HT1080 (cell line): ENCODE data around the gene RPS6KA3. TPM values are rescaled to one million over a fixed set of nuclear protein-coding genes. Genes with fewer than 3 reads are reported as not detected.
A peak's percentile ranks its signal among the peaks of the same experiment; 100 is the strongest.
"Not testable (repeated sequence)": the region's sequence is repeated elsewhere in the genome, so short reads cannot be mapped to it uniquely, and the experiment has no call there.

Source experiments
- DNase-seq: peaks from one replicate; pipeline ENCODE4 v3.0.0-alpha.2; 2015; ENCODE audit warnings: low read depth
- total RNA-seq: library from RNA; depleted of rRNA; stranded (reverse); fragments of >200 nt; shearing (Covaris generic); gene quantifications from 2 replicates; pipeline ENCODE4 v1.2.3, GENCODE V29; 2014

RPS6KA3 gene
- total RNA-seq, 1 experiment from 2014 or later = 24.4 TPM

DNA sequence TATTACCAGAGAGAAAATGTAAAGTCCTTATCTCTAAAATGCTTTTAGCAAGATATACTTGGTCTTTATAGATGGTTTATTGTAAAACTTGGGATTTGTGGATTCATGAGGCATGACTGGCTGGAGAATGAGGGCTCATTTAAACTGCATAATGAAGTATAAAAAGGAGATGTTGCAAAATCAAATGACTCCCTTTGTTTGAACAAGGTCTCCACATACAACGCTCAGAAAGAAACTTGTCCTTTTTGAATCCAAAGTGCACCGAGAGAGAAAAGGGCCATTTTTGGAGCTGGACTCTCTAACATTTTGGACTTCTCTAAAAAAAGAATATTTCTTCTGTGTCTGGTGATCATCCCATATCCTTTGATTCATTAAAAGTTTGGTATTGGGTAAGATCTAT, 117.4 kb downstream of the RPS6KA3 start:
- no peak for DNase-seq

DNA sequence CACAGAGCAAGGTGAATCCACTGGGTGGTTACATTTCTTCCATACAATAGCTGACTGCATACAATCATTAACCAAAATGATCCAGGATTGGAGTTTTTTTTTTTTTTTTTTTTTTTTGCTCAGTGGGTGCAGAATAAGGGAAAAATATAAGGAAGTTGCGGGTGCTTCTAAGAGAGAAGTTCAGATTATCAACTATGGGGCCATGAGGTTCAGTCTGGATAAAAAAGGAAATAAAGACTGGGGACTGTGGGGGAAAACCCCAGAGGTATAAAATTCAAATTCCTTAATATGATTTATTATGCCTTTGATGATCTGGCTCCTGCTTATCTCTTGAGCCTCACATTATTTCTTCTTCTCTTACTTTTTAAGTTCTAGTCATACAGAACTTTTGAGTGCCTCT, 119.1 kb downstream of the RPS6KA3 start:
- no peak for DNase-seq

DNA sequence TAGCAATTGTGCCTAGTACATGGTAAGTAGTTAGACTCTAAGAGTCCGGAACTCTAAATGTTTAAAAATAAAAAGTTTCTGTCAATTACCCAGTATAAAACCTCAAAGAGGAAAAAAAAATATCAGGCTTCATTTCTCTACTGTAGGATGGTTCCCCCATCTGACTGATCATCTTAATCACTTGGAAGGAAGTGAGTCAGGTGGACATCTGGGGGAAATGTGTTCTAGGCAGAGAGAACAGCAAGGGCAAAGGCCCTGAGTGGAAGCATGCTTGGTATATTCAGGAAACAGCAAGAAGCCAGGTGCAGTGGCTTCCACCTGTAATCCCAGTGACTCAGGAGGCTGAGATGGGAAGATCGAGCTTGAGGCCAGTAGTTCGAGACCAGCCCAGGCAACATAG, 122.2 kb downstream of the RPS6KA3 start:
- peak; percentile 89 for DNase-seq

DNA sequence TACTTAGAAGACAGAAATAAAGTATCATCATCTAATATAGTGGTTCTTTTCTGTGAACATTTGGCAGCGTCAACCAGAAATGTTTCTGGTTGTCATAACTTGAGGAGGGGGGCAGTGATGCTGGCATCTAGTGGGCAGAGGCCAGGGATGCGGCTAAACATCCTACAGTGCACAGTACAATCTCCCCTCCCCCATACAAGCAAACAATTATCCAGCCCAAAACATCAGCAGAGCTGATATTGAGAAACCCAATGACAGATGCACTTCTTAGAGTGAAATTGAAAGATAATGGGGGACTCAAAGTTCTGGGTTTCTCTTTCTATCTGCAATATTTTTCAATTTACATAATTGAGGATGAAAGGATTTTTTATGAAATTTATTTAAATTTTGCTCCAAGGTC, 123.1 kb downstream of the RPS6KA3 start:
- DNase-seq = no peak

DNA sequence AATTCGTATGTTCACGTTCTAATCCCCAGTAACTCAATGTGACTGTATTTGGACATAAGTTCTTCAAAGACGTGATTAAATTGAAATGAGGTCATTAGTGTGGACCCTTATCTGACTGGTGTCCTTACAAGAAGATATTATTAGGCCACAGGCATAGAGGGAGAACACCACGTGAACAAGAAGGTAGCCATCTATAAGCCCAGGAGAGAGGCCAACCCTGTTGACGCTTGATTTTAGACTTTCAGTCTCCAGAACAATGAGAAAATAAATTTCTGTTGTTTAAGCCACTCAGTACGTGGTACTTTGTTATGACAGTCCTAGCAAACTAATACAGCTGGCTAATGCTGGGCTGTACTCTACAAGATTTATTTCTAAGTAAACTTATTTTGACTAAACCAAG, 123.6 kb downstream of the RPS6KA3 start:
- no peak for DNase-seq

DNA sequence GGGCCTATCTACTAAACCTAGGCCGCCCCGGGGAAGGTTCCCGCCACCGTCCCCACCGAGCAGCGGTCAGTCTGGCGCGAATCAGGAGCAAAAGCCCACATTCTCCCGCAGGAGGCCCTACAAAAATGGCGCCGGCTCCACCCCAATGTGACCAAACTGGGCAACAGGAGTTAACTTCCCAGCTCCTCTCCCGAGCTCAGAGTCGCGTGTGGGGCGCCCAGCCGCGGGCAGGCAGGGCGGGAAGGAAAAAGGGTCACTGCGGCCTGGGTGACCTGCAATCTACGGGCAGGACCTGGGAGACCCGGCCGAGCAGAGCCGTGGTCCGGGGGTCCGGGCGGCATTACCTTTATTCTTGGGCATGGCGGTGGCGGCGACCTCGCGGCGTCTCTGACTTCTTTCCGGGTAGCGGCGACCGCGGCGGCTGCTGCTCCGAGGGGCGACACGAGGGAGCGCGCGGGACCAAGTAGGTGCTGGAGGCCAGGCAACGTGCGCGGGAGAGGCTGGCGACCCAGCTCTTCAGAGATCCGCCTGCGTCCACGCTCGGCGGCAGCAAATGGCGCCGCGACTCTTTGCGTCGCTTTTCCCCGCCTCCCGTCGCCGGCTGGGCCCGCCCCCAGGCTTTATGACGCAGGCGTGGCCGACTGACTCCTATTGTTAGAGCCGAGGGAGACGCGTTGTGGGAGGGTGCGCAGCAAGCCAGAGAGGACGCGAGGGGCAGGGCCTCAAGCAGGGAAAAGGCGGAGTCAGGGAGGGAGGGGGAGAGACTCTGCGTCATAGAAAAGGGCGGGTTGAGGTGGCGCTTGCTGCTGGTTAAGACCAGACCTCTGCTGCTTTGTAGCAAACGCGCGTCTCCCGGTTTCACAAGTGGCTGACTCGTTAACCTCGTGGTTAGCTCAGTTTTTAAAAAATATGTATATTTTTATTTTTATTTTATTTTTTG, 125.2 kb downstream of the RPS6KA3 start, which contains the start of gene EIF1AX:
Gene EIF1AX (minus strand): TSS at position 558 of the 940 bp plus-strand sequence. CDS start 198 bp downstream, at position 360.
- peak; percentile 96 for DNase-seq

DNA sequence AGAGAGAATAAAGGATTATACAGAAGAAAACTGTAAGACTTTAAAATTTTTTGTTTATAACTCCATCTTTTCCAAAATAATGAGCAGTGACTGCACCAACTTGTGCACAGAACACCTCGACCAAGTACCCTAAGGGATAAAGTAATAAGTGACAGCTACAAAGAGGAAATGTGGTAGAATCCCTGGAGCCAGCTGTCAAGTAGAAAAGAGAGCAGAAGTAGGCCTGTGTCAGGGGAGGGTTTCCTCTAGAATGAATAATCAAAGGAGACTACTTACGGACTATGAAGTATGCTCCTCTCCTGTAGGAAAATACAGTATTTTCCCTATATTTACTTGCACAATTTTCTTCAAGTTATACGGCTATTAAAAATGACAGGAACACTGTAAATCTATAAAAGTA, 126.3 kb downstream of the RPS6KA3 start:
- no peak for DNase-seq

DNA sequence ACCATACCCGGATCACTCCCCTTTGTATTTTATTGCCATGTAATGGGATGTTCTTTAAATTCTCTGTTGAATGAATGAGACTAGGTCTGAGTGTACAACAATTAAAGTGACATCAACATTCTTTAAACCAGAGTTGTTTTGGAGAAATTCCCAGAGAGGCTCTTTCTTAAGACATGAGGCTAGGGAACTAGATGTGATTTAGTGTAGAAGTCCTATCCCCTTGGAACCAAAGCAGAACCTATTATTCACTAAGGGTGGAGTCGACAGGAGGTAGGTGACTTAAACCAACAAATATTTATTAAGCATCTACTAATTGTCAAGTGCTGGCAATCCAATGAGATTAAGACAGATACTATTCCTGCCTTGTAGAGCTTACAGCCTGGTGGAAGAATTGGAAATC, 126.7 kb downstream of the RPS6KA3 start:
- DNase-seq = no peak

DNA sequence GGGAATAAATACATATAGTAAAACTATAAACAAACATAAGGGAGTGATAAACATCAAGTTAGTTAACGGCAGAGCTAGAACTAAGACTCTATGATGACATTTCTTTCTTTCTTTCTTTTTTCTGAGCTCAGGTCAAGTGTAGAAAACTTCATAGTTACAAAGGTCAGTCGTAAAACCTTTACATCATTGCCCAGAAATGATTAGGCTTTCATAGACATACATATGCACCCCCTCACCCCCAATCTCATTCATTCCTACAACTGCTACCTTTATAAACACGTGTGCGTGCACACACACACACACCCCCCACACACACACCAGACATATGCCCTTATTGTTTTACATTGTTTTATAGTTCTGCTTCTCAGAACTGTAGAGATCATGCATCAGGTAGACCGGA, 130.8 kb downstream of the RPS6KA3 start:
- no peak for DNase-seq

DNA sequence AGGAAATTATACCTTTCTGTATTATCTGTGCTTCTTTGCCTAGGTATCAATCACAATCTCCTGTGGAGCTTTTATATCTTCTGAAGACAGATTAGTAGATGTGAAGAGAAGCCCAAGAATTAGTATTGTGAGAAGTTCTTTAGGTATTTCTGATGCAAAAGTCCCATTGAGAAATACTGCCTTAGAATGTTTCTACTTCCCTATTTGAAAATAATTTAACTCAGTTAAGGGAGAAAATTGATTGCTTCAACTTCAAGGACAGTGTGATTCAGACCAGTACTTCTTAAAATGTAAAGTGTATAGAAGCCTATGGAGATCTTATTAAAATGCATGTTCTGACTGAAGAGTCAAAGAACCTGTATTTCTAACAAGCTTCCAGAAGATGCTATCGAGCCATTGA, 134.0 kb downstream of the RPS6KA3 start:
- no peak for DNase-seq

DNA sequence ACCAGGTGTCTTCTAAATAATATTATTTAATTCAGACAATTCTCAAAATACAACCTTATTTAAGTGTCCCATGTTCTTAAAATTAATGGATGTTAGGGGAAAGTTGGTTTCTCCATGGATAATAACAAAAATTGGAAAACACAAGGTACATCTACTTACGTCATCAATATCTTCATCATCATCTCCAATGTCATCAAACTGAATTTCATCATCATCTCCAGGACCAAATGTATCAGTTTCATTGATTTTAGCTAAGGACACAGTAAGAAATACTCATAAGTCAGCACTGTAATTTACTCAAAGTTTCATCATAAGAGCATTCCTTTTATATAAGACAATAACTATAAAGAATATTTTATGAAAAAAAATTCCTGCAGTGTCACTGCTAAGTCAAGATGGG, 136.4 kb downstream of the RPS6KA3 start:
- no peak for DNase-seq

DNA sequence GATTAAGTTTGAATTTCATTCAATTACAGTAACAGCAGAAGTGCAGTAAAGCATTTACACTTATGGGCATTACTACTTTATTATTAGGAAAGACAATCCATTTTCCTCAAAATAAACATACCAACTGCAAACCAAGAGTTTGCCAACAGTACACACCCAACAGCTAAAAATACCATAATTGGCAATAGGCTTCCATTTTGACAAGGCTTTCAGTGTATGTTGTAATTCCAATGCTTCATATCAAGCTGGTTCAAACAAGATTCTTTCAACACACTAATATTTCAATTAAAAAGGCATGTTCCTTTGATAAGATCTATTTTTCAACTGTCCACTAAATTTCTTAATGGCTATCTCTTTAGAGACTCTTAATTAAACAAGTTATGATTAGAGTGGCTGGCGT, 137.2 kb downstream of the RPS6KA3 start:
- DNase-seq = no peak

DNA sequence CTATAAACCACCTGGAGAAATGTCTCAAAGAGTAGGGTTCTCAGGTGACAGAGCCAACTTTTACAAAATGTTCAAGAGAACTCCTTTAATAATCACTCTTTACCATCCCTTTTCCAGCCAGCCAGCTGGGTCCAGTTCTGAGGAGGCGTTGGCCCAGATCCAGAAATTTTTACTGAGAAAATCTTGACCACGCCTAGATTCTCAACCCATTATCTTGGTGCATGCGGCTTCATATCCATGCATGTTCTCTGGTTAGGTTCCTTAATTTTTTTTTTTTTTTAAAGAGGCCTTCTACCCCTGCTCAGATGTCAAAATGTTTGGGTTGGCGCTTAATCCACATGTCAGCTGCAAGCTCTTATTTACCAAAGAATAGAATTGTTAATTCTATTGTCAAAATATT, 138.0 kb downstream of the RPS6KA3 start:
- no peak for DNase-seq

DNA sequence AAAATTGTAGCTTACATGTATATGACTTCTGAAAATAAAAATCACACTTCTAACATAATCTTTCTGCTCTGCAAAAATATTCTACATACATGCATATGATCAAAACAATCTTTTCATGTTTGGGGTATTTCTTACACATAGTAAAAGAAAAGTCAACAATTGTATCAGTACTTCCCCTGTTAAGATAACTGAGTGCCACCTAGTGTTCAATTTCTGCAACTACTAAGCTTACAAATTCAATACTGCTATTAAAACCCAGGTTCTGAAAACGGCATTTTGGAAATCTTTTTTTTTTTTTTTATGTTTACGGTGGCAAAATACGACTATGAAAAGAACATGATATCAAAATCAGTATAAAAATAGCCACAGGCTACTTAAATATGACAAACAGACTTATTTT, 139.3 kb downstream of the RPS6KA3 start:
- not testable (repeated sequence) for DNase-seq

DNA sequence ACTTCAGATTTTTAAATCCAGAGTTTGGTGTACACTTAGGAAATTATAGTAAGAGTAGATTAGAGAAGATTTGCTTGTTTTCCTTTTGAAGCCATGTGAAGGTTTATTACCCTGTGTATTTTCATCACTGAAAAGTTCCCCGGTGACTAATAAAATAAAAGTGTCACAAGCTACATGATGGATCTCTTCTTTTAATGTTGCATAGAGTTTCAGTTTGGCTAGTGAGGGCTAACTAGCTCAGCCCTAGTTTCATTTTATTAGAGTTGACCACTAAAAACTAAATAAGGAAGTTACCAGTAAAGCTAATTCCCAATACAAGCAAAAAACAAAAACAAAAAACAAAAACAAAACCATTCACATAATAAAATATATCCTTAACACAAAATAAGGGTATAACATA, 139.9 kb downstream of the RPS6KA3 start:
- not testable (repeated sequence) for DNase-seq

DNA sequence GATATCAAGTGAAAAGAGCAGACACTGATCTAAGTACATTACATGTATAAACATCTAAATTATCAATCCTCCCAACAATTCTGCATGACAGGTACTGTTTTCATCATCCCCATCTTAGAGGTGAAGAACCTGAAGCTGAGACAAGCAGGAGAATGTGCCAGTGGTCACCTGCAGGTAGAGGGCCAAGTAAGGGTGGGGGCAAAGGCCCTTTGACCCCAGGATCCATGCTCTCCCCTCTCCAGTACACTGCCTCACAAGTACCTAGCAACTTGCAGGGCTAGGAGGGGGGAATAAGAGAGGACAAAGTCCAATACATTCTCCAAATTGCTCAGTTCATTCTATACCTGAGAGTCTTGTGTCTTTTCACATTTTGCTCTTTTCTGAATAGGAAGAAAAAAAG, 141.7 kb downstream of the RPS6KA3 start:
- DNase-seq = no peak

DNA sequence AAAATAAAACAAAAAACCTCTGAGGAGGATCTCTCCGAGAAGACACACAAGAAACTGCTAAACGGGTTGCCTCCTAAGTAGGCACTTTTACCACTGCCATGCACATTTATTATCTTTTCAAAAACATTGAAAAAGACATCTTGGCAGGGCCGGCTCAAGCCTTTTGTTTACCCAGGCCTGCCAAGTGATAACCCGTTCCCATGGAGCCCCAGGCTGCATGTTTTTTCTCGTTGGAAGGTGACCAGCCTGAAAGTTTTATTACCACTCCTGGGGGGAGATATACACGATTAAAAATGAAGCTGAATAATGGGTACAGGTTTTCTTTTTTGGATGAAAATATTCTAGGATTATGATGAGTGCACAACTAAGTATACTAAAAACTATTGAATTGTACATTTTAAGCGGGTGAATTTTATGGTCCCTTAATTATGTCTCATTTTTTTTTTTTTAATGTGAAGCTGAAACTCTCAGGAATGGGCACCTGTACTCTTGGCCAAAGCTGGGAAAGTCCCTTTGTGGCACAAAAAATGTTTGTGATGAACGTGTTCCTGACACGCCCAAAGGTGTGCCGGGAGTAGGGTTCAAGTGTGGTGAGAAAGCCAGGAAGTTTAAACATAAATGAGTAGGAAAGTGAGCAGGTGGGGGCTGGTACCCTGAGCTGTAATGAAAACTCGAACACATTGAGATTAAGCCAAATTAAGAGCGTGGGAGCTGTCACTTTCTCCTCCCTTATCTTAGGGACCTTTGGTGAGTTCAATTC, 148.5 kb downstream of the RPS6KA3 start:
- DNase-seq = no peak

DNA sequence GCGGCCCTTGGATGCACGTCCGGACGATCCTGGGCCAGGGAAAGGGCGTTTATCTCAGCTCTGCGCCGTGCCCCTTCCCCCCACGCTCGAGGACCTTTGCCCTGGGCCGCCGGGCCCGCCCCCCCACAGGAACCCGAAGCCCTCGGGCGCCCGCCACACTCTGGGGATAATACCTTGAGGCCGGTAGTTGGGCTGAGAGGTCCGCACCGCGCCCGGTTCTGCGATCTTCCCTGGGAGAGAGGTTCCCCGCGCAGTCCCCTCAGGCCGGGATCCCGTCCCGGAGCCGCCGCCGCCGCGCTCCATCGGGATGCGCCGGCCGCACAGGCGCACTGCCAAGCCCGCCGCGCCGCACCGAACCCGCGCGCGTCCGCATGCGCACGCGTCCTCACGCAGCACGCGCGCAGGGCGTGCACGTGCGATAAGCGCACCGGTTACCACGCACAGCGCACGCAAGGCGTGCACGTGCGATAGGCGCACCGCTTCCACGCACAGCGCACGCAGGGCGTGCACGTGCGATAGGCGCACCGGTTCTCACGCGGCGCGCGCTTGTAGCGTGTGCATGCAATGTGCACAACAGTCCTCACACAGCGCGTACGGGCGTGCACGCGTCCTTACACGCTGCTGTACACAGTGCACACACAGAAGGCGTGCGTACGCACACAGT, 150.0 kb downstream of the RPS6KA3 start, which contains the start of gene MAP7D2:
Gene MAP7D2 (minus strand): TSS at position 331 of the 664 bp plus-strand sequence. CDS start 28 bp downstream, at position 303.
- no peak for DNase-seq

DNA sequence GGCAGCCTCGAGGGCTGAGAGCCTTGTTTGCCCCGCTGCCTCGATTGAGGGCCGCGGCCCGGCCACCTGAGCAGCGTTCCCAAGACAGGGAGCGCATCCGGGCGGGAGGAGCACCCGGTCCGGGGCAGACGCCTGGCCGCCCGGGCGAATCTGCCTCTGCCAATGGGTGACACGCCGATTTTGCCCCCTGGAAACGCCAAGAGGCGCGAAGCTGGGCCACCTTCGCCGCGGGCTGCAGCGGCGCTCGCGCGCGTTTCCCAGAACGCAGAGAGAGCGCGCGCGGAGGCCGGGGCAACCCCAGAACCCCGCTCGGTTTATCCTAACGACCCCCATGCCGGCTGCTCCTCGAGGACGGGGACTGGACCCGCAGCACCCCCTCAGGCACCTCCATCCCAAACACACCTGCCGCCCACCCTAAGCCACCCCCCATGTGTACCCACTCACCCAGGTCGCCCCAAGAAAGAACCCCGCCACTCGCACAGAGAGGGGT, 150.6 kb downstream of the RPS6KA3 start:
- no peak for DNase-seq

DNA sequence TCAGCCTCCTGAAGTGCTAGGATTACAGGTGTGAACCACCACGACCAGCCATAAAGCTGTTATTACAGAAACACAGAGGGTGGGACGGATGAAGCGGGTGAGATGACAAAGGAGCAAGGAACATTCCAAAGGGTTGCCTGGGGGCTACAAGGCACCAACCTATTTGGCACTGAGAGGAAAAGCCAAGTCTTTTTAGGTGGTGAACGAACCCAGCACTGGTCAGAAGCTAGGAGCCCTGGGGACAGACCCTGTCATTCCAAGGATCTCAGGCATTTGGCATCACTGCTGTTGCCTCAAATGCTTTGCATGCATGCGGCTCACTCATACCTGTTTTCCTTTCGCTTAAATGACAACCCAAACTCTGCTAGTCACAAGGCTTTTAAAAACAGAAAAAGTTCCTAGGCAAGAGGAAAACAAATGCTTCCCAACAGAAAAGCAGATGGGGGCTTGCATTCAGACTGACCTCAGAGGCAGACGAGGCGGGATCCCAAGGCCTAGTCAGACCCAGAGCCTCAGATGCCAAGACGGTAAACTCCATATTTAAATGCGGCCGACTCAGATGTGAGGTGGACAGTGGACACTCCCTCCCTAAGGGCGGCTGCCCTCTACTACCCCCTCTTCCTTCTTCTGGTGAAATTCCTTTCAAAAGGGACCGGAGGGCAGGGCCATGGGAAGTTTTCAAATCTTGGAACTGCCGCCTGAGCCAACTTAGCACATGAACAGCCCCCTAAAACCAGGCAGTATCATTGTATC, 154.5 kb downstream of the RPS6KA3 start:
- DNase-seq = no peak

DNA sequence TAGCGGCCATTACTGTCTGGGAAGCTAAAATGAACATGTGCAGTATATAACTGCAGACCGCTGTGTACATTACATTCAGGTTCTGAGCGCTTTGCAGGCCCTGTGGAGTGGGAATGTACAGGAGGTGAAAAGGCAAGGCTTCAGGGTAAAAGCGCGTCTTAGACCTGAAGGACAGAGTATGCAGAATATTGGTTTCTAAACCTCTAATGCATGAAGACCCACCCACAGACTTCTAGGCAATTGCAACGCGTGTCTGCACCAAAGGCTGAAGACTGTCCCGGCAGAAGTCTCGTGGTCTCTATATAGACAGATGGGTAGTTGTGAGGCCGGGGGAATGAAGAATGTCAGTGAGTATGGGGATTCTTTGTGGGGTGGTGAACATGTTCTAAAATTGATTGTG, 155.4 kb downstream of the RPS6KA3 start:
- DNase-seq = no peak
